EH (cell line): ENCODE data around the gene MYRFL.

ENCODE experiments used
- DNase-seq: peaks from one replicate; pipeline ENCODE4 v3.0.0-alpha.2; 2015; ENCODE audit warnings: low read depth

MYRFL gene

DNA sequence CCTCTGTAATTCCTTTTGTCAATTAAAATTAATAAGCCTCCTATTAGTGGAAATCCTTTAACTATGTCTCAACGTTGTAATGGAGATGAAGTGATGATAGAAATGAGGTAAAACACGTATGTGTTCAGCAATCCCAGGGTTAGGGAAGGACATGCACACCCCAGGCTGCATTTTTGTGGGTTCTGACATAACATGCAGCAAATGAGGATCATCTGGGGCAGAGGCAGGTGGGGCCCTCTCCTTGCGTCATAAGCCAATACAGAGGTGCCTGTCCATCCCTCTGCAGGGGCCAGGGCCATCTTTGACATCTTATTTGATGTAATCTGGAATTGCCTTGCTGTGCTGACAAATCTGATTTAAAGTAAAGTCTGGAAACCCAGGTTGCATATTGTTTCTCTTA lies 73.2 kb downstream of the MYRFL start:
- DNase-seq = peak; percentile 50

DNA sequence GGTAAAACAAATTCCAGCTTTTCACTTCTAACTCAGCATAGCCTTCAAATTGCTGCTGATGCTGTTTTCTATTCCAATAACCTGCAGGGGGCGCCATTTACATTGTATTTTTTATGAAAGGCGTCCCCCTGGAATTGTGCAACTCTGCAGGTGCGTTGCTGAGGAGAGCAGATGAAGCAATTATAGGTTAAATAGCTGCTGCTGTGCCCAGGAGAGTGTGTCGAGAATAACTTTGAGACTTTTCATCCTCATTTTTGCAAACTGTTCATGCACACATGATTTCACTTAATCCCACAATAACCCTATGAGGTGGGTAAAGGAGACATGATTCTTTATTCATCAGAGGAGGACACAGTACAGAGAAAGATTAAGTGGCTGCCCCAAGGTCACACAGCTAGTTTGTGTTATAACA lies 75.7 kb downstream of the MYRFL start:
- DNase-seq = peak; percentile 64

DNA sequence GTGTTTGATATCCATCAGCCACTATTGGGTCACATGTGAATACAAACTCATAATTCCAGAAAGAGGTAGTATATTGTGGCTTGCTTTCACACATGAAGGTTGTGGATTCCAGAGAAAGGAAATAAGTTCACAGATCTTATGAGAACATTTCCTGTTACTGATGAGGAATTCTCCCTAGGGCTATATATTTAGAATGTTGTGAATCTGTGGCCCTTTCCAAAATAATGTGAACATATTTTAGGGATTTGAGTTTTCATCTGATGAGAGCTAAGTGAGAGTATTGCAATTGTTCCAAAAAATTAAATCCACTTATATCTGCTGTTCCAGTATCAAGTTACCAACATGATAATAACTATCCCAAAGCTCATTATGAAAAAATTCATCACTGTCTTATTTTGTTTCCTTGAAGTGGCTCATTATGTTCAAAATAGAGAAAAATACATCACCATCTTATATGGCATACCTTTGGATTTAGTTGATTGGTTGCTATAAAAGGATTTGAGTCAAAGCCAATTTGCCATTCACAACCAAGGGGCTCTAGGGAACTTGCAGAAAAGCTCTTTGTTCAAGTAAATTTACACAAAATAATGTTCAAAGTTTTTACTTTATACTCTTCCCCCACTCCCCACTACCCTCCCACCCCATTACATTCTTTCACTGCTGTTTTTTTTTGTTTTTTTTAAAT lies 76.3 kb downstream of the MYRFL start:
- peak; percentile 41 for DNase-seq

DNA sequence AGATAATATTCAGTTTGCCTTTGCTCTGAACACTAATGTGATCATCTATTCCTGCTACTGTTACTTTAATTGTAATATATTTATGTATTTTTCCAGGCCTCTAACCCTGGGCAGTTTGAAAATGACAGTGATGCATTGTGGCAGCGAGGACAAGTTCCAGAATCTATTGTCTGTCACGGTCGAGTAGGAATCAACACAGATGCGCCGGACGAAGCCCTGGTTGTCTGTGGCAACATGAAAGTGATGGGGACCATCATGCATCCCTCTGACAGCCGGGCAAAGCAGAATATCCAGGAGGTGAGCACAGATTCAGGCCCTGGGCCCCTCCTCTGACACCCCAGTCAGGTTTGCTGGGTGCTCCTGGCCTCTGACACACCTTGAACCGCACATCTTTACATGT lies 78.5 kb downstream of the MYRFL start:
- no peak for DNase-seq

DNA sequence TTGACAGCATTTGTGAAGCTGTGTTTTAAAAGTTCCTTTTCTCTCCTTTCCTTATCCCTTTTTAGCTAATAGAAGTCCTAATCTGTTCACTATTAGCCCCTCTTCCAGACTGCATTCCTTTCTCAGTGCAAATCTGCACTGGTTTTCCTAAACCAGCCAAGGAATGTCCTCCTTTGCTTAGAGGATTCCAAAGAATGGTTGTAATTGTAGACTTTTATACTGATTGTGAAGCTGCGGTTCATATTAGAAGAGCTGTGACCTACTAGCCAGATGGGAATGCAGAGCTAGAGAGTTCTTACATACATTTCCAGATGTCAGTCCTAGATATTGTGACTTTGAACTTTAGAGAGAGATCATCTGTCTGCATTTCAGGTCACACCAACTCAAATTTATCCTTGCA lies 79.8 kb downstream of the MYRFL start:
- peak; percentile 76 for DNase-seq

DNA sequence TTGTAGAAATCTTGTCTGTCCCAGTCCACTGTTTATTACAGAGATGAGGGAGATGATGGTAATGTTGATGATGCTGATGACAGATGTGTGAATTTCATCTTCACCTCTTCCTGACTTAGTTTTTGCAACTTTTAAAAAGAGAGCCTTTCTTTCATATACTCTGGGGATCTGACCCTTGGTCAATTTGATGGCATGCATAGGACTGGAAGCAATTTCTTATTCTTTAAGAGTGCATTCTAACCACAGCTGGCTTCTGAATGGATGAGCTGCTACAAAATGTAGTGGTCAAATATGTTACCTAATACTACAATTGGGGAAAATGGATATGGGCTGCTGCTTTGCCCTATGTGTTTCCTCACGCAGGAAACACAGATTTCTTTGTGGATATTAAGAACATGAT lies 80.8 kb downstream of the MYRFL start:
- DNase-seq = no peak

DNA sequence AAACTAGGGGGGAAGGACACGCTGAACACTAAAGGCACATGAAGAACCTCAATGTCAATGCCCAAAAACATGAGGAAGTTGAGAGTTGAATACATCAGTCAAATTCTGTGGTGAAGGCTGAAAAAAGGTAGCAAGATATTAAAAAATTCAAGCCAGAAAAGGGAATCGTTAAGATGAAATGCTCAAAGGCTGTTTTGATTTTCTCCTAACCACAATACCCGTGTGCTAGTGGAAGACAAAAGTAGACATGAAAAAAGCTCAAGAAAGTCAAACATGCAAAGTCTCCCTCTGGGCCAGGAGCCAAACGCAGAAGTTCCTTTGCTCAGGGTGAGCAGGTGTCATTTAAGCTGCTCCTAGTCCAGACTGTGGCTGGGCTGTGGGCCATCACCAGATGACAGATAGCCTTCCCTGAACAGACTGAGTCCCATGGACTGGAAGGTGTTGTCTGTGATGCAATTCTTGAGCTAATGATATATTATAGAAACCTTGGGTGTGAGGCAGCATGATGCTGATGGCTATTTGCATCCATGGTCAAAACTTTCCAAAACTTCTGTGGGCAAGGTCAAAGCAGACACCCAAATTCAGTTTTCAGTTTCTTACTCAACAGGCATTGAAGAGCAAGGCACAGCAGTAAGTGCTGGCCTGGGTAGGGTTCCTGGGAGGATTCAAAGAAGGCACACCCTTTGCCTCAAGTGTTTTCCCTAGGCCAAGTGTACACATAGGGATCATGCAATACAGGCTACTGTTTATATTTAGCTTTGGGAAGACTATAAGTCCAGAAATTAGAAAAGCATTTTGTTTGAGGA lies 81.6 kb downstream of the MYRFL start:
- no peak for DNase-seq

DNA sequence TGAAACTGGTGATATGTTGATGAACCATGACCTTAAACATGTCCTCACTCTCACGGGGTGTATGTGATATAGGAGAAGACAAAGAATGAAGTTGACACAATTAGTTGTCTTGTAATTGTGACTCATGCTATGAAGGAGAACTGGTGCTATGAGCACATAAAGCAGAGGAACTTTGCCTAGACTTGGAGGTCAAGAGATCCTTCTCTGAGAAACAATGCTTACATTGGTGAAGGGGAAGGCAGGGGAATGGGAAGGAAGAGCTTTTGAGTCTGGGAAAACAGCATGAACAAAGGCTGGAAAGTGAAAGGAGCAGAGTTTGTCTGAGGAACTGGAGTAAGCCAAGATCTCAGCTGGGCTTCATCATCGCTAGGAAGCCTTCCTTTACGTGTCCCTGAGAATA lies 83.2 kb downstream of the MYRFL start:
- peak; percentile 11 for DNase-seq

DNA sequence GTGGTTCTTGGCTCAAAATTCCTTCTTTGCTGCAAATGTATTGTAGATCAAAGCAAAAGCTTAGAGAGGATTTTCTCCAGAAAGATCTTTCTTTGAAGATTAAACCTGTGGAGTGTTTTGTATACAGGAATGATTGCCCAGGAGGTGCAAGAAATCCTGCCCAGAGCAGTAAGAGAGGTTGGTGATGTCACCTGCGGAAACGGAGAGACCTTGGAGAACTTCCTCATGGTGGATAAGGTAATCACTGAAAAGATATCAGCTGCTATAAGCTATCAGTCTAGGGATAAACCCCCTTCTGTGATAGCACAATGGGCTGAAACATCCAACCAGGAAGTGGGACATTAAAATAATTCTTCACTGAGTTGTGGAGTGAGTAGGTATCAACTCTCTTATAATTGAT lies 85.7 kb downstream of the MYRFL start:
- no peak for DNase-seq

DNA sequence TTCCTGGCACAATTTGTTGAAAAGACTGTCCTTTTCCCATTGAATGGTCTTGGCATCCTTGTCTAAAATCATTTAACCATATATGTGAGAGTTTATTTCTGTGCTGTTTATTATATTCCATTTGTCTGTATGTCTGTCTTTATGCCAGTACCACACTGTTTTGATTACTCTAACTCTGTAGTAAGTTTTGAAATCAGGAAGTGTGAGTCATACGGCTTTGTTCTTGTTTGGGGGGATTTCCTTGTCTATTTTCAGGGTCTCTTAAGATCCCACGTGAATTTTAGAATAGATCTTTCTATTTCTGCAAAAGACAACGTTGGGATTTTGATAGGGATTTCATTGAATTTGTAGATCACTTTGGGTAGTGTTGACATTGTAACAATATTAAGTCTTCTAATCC lies 88.5 kb downstream of the MYRFL start:
- no peak for DNase-seq

DNA sequence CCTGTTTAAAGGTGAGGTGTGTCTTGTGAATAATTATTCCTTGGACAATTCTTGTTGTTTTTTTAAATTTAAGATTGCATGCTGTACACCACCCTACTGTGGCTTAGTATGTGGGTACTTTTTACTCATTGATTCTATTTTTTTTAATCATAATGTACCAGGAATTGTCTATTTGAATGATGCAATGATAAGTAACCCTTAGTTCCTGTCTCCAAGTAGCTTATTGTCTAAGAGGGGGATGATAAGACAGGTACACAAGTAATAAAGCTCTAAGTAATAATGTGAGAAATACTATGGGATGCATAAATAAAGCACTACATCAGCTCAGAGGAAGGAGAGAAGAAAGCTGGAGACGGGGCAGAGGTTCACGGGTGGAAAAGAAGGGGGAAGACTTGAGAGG lies 90.9 kb downstream of the MYRFL start:
- no peak for DNase-seq

DNA sequence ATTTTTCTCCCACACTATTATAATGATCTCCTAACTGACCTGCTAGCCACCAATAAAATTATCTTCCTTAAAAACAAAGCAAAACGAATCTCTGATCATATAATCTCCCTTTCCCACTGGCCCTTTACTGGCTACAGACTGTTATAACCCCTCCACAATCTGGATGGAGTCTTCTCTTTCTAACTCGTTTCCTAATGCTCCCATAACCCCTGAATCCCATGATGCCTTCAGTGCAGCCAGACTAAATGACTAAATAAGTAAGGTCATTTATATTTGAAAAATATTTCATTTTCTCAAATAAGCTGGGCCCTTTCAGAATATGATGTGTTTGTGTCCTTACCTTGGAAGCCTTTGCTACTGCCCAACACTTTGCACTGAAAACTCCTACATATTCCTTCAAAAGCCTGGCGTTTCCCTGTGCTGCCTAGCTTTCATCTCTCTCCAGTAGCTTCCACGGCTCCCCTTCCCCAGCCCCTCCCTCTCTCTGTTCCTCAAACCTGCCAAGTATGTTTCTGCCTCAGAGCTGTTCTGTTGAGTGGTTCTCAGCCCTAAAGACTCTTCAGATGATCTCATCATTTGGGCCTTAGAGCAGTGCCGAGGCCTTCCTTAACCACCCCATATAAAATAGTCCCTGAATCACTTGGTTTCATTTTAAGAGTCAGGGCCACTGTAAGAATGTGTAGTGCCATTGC lies 91.7 kb downstream of the MYRFL start:
- DNase-seq = peak; percentile 7

DNA sequence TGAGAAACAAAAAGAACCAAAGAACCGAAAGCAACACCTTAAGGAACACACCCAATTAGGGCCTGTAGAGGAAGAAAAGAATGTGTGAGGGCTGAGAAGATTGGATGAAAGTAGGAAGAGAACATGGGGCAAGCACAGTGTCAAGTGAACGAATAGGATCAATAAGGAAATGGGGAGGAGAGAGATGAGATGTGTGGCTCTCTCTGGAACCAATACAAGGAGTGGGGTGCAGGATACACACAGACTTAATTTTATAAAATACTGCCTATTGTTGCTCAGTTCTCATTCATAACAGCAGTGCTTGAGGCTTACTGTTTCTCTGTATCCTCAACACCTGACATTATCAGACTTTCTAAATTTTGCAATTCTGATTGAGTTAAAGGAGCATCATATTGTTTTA lies 93.3 kb downstream of the MYRFL start:
- no peak for DNase-seq

DNA sequence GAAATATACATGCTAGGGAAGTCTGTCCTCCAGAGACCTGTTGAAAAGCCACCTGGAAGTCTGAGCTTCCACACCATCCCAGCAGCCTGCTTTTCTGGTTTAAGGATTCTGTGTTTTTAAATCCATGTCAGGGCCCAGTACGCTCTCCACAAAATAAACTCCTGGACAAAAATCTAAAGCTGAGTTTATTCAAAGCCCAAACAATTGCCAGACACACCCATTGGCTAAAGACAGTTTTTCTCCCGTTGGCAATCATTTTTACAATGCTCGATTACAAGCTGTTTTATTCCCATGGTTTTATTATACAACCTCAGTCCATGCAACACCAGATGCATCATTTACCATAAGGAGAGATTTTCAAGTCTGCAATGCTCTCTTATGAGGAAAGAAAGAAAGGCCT lies 94.5 kb downstream of the MYRFL start:
- DNase-seq = no peak

DNA sequence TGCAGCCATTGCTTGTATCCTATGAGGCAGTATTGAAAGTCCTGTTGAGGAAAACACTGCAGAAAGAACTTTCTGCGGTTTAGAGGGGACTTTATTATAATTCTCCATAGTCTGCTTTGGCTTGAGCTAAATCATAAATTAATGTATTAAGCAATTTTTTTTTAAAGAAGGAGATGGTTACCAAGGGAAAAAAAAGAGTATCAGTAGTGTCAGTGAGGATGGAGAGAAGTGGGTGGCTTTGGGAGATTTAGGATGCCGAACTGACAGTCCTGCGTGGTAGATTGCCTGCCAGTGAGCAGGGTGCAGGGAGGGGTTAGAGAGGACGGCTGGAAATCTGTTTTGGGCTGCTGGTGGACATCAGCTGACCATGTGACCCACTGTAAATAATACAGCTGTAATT lies 96.8 kb downstream of the MYRFL start:
- DNase-seq = no peak

DNA sequence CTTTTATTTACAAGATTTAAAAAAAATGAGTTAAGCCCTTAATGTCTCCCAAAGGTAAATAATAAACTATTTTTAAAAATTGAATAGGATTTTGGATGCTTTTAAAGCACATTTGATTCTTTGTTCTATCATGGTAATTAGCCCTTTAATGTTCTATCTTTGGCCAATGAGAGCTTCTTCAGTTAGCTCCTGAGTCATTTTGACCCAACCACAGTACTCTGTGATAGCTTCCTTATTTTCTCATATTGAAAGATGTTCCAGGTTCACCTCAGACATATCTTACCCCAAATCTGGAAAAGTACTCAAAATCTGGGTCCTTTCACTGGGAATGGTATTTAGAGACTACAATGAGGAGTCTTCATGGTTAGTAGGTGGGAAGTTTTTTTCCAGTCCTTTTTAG lies 98.0 kb downstream of the MYRFL start:
- no peak for DNase-seq

DNA sequence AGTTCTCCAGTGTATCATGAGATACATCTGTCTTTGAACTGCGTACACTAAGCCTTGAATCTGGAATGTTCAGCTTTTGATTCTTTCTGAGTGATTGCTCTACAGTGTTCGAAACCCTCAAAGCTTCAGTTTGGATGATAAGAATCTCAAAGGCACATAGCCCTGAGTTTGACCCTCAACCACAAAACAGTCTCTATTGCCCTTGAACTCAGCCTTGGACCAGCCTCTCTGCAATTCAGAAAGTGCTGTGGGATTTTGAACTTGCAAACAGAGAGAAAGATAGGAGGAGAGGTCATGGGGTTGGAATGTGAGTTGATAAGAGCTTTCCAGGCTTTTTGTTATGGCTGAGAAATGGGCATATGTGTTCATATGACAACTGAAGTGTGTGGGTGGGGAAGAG lies 100.3 kb downstream of the MYRFL start:
- DNase-seq = no peak

DNA sequence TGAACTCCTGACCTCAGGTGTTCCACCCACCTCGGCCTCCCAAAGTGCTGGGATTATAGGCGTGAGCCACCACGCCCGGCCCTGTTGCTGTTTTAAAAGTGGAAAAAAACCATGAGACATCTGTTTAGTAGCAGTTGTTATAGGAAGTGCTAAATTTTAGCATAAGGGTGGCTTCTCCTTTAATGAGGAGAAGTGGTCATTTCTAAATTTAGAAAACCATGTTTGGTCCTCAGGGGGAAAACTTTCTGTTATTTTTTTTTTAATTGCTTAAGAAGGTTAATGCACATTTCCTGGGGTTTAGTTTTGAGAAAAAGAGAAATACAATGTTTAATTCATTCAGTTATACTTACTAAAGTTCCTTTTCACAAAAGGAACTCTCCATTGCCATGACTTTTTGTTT lies 102.1 kb downstream of the MYRFL start:
- DNase-seq = no peak

DNA sequence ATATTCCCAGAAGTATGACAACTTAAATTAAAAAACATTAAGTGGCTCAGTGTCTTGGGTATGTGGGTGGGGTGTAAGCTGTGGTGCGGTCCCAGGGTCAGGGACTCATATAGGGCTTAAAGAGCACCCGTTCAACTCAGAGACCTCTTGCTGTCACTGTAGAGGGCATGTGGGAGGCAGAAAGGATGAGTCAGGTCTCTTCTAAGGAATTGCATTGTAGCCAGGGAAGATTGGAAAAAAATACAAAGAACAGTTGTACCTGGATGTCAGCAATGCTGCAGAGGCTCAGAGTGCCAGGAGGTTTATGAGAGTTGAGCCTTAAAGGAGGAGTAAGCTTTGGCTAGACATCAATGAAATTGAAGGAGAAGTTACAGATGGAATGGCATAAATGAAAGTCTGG lies 104.1 kb downstream of the MYRFL start:
- no peak for DNase-seq

DNA sequence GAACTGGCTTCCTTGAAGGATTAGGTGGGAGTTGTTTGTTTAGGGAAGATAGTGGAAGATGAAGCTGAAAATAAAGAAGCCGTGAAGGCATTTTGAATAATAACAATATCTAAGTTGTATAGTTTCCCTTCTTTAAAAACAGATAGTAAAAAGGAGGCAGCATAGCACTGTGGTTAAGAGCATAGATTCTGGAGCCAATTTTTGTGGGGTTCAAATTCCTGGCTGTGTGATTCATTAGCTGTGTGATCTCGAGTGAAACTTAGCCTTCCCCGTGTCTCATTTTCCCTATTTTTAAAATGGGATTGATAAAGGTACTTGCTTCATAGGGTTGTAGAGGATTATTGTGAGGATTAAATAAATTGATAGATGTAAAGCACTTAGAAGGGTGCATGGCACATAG lies 104.5 kb downstream of the MYRFL start:
- DNase-seq = no peak

DNA sequence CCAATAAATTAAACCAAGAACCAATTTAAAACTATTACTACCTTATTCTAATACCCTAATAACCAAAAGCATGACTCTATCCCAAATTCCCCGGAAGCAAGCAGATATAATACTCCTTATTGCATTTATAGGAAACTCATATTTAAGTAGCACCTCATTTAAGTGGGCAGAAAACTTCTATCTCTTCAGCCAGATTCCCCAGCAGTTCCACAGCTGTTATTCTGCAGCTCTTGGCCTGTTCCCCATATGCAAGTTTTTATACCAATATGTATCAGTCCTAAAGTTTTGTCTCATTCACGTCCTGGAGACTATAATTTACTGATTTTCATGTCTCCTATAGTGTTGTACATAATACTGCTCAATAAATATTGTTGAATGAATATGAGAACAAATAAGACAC lies 106.5 kb downstream of the MYRFL start:
- DNase-seq = no peak

DNA sequence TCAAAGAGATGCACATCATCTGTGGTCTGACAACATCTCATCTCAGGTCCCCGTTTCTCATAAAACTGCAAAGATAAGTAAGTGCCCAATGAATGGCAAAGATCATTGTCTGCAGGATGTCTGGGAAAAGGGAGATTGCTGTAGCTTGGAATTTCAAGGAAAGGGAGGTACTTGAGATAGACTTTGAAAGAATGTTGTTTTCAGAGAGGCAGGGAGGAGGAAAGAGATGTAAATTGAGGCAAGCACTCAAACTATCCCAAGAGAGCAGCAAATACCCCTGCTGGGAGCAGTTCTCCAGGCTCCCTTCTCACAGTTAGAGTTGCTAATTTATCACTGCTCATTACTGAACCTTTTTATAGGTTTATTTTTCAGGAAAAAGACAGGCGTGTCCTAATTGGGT lies 107.1 kb downstream of the MYRFL start:
- no peak for DNase-seq
